PFSK-1 (cell line): ENCODE results near the gene SF3A2.

Source experiments
- FOXP2 ChIP-seq: optimal IDR thresholded peaks from 2 replicates; pipeline ENCODE3; 2011; ENCODE audit warnings: borderline replicate concordance, control low read depth, inconsistent platforms; ENCODE audit not compliant: insufficient read depth; ENCODE audit errors: extremely low read length, extremely low read depth
- POLR2AphosphoS5 ChIP-seq: IDR thresholded peaks from 2 replicates; pipeline ENCODE4 v1.6.1; 2012; ENCODE audit warnings: low read depth, mild to moderate bottlenecking, control low read depth, low read length, moderate library complexity
- SIN3A ChIP-seq: IDR thresholded peaks from 2 replicates; pipeline ENCODE4 v1.6.1; 2012; ENCODE audit warnings: mild to moderate bottlenecking, low read length, moderate library complexity, borderline replicate concordance; ENCODE audit not compliant: insufficient read depth
- TAF1 ChIP-seq: IDR thresholded peaks from 2 replicates; pipeline ENCODE4 v1.6.1; 2012; ENCODE audit warnings: low read length, control low read depth, borderline replicate concordance; ENCODE audit not compliant: insufficient read depth
- TF ChIP-seq, protein P1 (sequence below), 2 experiments: IDR thresholded peaks; 2 replicates each; pipeline versions ENCODE4 v1.6.1 to v1.8.0; 2011 to 2012; ENCODE audit warnings: low read depth in 2 of 2, low read length in 2 of 2, control low read depth in 1 of 2, inconsistent platforms in 1 of 2, mild to moderate bottlenecking in 1 of 2, moderate library complexity in 1 of 2; ENCODE audit not compliant: insufficient read depth in 1 of 2

The SF3A2 gene

DNA sequence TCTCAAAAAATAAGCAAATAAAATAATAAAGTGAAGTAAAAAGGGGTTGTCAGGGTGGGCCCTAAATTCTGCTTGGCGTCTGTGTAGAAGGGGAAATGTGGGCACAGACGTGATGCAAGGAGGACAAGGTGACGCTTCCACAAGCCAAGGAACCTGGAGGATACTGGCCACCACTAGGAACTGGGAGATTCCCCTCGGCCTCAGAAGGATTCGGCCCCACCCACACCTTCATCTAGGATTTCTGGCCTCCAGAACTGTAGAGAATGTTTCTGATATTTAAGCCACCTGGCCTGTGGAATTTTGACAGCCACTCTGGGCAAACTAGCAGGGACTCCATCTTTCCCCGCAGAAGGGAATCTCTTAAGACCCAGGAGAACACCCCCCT lies 1.6 kb upstream of the SF3A2 start:
- TF ChIP-seq POLR2AphosphoS5 (no peak), TAF1 (no peak), FOXP2 (no peak), SIN3A (no peak)
- TF ChIP-seq, protein P1, sequence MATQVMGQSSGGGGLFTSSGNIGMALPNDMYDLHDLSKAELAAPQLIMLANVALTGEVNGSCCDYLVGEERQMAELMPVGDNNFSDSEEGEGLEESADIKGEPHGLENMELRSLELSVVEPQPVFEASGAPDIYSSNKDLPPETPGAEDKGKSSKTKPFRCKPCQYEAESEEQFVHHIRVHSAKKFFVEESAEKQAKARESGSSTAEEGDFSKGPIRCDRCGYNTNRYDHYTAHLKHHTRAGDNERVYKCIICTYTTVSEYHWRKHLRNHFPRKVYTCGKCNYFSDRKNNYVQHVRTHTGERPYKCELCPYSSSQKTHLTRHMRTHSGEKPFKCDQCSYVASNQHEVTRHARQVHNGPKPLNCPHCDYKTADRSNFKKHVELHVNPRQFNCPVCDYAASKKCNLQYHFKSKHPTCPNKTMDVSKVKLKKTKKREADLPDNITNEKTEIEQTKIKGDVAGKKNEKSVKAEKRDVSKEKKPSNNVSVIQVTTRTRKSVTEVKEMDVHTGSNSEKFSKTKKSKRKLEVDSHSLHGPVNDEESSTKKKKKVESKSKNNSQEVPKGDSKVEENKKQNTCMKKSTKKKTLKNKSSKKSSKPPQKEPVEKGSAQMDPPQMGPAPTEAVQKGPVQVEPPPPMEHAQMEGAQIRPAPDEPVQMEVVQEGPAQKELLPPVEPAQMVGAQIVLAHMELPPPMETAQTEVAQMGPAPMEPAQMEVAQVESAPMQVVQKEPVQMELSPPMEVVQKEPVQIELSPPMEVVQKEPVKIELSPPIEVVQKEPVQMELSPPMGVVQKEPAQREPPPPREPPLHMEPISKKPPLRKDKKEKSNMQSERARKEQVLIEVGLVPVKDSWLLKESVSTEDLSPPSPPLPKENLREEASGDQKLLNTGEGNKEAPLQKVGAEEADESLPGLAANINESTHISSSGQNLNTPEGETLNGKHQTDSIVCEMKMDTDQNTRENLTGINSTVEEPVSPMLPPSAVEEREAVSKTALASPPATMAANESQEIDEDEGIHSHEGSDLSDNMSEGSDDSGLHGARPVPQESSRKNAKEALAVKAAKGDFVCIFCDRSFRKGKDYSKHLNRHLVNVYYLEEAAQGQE (IDR thresholded peaks at IDR 0.05; ENCODE audit: insufficient read depth in 1 of 2, low read depth in 2 of 2, low read length in 2 of 2): no peak

DNA sequence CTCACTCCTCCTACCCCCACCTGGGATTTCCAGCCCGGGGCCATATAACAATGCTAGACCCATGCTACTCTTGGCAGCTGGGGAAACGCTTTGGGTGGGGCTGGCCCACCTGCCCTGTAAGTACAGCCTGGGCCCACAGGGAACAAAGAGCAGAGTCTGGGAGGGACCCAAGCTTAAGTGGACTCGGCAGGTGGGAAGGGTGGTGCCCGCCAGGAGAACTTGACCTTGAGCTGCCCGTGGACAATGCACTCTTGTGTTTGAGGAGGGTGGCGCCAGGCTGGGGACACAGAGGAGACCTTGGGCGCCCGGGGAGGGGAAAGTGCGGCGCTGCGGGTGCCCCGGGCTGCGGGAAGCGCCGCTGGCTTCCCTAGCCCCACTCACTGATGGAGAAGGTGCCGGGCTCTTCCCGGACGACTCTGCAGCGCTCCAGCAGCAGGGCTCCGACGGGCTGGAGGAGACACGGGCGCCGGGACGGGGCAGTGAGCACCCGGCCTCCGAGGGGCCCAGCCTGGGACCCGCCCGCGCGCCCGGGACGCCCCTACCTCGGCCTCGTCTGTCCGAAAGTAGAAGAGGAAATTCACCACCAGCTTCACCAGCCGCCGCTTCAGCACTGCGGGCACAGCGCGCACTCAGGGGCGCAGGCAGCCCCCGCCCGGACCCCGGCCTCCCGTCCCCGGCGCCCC lies 1.1 kb upstream of the SF3A2 start:
- TF ChIP-seq FOXP2 (no peak), SIN3A (peak; percentile 49; the same call in 1 of the 2 replicates), POLR2AphosphoS5 (no peak), TAF1 (no peak)

DNA sequence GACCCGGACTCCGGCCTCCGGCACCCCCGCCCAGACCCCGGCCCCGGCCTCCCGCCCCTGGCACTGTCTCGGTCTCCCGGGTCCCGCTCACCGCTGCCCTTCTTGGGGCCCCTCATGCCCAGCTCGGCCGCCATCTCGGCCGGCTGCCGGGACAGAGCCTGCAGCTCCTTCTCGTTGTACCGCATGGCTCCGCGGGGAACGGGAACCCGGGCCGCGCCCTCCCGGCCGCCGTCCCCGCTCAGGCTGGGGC lies 635 bp upstream of the SF3A2 start:
- TF ChIP-seq FOXP2 (no peak), POLR2AphosphoS5 (no peak; the same call in 1 of the 2 replicates), SIN3A (no peak), TAF1 (no peak)
- TF ChIP-seq, protein P1 (IDR thresholded peaks at IDR 0.05; ENCODE audit: insufficient read depth in 1 of 2, low read depth in 2 of 2, low read length in 2 of 2): 0 out of 4 replicates have a peak, but pooled peaks of 1 of the 2 experiments have one; percentile 22

DNA sequence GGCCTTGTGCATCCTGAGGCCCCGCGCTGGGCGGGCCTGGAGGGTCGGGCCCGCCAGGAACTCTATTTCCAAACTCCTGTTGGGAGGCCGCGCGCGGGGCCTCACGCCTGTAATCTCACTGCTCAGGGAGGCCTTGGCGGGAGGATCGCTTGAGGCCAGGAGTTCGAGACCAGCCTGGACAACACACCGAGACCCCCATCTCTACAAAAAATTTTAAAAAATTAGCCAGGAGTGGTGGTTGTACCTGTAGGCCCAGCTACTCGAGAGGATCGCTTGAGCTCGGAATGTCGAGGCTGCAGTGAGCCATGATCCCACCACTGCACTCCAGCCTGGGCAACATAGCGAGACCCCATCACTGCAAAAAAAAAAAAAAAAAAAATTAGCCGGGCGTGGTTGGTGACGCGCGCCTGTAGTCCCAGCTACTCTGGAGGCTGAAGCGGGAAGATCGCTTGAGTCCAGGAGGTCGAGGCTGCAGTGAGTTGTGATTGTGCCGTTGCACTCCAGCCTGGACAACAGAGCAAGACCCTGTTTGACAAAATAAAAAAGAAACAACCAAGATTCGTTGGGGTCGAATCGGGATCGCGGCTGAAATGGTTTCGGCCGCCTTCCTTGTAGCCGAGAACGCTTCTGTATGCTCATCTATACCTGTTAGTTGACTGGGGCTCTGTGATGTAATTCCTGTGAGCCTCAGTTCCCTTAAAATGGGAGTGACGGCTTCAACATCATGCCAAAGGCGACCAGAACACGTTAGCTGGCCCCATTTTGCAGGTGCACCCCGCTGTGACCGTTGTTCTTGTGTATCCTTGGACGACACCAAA lies 636 bp downstream of the SF3A2 start:
- TF ChIP-seq, protein P1 (IDR thresholded peaks at IDR 0.05; ENCODE audit: insufficient read depth in 1 of 2, low read depth in 2 of 2, low read length in 2 of 2): no peak
- TF ChIP-seq SIN3A: no peak
- TF ChIP-seq FOXP2: no peak

DNA sequence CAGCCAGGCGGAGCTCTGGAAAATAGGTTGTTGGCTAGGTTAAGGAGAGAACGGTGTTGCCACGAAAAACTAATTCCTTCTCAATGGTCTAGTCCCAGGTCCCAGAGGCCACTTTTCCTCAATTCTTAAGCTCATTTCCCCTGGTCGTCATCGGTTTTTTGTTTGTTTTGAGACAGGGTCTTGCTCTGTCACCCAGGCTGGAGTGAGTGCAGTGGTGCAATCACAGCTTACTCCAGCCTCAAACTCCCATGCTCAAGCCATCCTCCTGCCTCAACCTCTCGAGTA lies 1.2 kb downstream of the SF3A2 start:
- TF ChIP-seq POLR2AphosphoS5 (no peak), SIN3A (no peak), FOXP2 (no peak), TAF1 (no peak)
- TF ChIP-seq, protein P1 (IDR thresholded peaks at IDR 0.05; ENCODE audit: insufficient read depth in 1 of 2, low read depth in 2 of 2, low read length in 2 of 2): no peak
